Stimulated activated CD4-positive, alpha-beta T cell treated with anti-CD3 and anti-CD28 coated beads, Interleukin-4, amount 100 ng/mL, for 1 hour (primary cell): Measurements from ENCODE around the gene FHOD1.

Source experiments
- DNase-seq: peaks from one replicate; pipeline ENCODE4 v3.0.0-alpha.2; 2020

The FHOD1 gene

DNA sequence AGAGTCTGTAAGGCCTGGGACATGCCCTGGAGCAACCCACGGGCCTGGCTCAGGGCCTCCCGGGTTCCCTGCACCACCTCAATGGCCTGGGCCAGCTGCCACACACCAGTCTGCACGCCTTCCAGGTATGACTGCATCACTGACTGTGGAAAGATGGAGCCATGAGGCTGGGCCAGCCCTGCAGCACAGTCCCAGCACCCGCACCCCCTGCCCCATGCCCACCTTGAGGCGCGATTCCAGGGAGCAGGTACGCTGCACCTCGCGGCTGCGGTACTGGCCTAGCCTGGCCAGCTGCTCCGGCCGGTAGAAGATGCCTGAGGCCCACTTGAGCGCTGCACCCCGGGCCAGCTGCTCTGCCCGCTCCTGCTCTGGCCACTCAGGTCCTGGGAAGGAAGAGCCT is 58.5 kb downstream of the FHOD1 start:
- DNase-seq: no peak

DNA sequence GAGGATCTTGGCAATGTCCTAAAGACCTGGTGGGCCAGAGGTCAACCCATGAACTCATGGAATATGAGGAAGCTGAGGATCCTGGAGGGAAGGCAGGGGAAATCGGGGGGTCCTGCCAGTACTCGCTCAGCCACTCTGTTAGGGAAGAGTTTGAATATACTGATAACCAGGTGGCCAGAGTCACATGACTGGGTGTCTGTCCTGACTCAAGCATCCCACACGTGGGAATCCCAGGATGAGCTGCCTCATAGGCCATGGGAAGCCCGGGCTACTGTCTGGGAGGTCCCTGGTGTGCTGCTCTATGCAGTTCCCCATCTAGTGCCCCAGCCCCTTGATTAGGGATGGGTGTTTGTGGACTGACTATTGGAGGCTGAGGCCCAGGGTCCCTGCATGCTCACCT is 59.0 kb downstream of the FHOD1 start:
- DNase-seq: no peak

DNA sequence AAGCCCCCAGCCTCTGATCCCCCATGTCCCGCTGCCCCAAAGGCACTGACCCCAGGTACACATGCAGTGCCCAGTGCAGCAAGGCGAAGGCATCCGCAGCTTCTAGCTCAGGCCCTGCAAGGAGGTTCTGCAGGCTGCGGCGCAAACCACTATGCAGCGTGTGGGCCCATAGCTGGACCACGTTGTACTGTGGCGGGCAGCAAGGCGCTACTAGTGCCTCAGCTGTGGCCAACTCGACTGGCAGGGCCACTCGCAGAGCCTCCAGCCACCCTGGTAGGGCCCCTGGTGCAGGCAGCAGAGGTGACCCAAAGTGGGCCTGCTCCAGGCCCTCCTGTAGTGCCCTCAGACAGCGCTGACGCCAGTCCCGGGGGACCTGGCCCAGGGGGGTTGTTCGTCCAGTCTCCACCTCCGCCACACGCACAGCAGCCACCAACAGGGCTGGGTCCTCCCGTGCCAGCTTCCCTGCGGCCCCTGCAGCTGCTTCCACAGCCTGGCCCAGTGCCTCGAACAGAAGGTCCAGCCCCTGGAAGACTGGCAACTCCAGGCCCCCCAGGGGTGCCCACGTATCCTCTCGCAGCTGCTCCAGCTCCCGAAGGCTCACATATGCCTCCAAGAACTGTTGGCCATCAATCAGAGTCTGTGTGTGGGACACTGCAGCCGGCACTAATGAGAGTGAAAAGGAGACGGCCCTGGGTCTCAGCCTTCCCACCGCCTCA is 59.9 kb downstream of the FHOD1 start:
- no peak for DNase-seq

DNA sequence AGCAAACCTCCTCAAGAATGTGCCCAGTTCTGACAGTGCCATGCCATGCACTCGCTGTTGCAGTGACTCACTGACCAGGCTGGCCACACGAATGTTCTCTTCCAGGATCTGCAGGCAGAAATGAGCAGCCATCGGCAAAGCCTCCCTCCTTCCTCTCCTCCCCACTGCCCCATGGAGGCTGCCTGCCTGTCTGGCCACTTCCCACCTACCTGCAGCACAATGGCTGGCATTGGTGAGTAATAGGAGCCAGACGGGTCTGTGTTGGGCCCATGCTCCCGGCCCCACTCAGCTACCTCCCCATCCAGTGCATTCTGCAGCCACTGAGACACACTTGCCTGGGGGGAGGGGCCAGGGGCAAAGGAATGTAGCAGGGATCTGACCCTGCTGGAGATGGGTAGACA is 60.7 kb downstream of the FHOD1 start:
- DNase-seq: no peak

DNA sequence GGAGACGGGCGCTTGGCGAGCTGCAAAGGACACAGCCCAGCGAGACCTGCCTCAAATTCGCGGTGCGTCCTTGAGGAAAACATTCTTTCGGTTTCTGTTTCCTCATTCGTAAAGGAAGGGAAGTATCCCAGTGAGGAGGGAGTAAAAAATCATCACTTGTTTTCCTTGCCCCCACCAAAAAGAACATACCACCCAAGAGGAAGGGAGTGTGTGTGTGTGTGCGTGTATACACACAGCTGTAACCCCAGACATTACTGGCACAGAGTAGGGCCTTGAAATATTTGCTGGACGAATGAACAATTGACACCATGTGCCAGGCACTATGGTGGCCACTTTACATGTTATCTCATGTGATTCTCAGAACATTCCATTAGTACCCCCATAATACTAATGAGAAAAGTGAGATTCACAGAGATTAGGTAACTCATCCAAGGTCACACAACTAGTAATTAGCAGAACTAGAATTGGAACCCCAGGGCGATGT is 61.6 kb downstream of the FHOD1 start:
- no peak for DNase-seq

DNA sequence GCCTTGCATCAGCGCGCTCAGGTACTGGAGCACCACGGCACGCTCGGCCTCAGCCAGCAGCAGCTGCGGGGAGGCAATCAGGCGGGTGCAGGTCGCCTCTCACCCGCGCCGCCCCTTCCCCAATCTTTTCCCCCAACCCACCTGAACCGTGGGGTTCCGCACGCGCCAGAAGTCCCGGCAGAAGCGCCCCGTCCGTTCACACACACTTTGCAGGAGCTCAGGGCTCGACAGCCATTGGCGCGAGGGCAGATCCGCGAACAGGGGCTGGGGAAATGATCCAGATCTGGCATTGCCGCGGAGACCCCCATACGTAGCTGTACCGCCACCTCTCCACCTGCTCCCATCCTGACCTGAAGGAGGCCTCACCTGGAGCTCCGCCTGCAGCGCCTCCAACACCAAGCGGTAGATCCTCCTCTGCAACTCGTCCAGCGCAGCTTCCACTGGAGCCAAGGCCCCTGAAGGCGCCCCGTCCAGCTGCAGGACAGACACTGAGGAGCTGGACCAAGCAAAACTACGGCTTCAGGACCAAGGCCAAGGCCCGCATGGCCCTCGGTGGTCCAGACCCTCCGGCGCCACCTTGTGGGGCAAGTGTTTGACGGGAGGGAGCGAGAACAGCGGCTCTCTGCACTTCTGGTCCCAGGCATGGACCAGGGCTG is 62.2 kb downstream of the FHOD1 start:
- DNase-seq: peak; percentile 87

DNA sequence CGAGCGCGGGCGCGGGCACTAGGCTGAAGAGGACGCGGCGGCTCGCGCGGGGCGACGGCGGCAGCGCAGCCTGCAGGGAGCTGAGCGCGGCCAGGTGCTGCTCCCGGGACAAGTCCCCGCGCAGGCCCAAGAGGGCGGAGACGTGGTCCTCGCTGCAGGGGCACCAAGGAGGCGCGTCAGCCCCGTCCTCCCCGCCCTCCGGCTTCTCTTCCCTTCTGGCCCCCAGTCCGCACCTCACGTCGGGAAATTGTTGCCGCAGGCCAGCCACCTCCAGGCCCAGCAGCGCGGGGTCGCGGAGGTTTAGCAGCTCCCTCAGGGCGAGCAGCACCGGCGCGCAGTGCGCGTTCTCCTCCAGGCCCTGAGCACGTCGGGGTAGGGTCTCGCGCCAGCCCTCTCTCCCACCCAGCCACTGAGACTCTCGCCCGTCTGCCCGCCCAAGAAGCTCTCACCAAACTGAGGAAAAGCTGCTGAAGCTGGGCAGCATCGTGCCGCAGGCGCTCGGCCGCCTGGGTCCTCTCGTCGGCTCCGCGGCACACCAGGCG is 62.8 kb downstream of the FHOD1 start:
- no peak for DNase-seq

DNA sequence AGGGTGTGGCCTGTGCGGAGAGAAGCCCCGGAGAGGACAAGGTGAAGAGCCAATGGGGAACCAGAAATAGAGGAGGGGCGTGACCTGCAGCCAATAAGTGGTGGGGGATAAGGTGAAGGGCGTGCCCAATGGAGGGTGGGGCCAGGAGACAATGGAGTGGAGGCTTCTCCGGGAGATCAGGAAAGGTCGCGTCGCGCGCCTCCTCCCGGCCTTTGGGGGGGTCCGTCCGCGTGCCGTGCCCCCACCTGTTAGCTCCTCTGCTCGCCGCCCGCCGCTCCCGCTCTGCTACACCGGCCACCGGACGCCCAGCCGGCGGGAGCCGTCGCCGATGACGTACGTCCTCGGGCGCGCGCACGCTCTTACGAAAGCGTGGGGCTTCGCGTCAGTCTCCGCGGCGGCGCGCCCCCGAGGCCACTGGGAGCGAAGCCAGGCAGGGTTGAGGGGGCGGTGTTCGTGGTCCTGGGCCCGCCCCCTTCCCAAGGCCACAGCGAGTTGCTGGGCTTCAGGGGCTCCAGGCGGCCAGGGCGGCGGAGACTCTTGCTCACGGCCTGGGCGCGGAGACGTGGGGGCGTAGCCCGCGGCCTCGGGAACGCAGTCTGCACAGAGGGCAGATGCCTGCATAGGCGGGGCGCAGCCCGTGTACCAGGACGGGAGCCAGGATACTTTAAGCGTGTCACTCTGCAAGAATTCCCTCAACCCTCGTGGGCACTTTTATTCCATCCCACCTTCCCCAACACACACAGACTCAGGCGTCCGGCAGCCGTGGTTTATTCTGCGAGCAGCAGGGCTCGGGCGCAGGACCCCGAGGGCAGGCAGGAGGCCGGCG is 63.4 kb downstream of the FHOD1 start, which contains the start of gene MATCAP1:
TSS of gene MATCAP1 (minus strand) at position 337 of the 826 bp plus-strand sequence. CDS start 3,353 bp downstream, outside the sequence.
- DNase-seq: peak; percentile 90

DNA sequence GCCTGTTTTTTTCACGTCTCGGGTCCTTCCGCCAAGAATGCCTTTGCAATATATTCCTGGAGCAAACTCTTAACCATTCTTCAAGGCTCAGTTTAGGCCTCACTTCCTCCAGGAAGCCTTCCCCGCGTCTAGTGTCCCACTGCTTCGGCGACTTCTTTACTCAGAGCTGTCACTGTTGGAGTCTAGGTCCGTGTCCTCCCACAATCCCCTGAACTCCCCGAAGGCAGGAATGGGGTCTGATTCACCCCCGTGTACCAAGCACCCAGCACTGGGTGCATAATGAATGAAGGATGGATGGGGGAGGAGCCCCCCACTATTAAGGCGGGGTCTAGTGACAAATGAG is 64.0 kb downstream of the FHOD1 start:
- no peak for DNase-seq

DNA sequence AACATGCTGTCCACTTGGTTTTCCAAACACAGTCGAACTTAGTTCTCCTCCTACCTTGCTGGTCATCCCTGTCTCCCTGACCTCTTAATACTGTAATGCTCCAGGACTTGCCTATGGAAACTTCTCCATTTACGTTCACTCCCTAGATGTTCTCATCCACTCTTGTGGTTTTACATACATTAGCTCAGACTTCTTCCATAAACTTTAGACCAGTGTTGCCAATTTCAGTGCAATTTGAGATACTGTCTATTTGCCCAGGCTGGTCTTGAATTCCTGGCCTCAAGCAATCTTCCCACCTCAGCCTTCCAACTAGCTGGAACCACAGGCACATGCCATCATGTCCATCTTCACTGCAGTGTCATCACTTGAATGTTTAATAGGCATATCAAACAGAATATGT is 65.0 kb downstream of the FHOD1 start:
- no peak for DNase-seq

DNA sequence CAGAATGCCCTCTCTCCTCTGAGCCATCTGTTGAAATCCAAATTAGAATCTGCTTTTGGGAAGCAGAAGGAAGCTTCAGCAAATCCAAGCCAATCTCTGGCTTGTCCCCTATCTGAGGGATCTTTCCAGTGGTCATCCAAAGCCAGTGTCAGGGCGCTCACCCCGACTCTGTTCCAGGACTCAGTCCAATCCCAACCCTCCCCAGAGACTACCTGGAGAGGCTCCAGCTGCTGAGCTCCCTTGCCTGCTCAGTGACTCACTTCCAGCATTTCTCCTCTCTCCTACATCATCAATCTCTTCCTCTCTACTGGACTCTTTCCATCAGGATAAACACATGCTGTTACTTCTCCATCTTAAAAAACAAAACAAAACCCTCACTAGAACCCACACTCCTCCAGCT is 65.9 kb downstream of the FHOD1 start:
- no peak for DNase-seq

DNA sequence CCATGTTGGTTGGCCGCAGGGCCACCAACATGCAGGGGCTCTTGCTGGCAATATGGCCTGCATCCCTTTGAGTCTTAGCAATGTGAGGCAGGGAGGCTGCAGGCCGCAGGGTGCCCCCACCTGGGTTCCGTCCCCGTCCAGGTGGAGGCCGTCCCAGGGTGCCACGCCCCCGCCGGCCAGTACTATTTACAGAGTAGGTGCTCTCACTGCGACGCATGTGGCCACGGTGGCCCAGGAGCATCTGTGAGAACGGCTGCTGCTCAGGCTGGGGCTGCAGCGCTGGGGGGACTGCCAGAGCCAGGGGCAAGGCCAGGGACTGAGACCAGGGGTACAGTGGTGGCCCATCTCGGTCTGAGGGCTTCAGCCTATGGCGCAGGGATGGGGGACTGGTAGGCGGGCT is 67.1 kb downstream of the FHOD1 start:
- no peak for DNase-seq

DNA sequence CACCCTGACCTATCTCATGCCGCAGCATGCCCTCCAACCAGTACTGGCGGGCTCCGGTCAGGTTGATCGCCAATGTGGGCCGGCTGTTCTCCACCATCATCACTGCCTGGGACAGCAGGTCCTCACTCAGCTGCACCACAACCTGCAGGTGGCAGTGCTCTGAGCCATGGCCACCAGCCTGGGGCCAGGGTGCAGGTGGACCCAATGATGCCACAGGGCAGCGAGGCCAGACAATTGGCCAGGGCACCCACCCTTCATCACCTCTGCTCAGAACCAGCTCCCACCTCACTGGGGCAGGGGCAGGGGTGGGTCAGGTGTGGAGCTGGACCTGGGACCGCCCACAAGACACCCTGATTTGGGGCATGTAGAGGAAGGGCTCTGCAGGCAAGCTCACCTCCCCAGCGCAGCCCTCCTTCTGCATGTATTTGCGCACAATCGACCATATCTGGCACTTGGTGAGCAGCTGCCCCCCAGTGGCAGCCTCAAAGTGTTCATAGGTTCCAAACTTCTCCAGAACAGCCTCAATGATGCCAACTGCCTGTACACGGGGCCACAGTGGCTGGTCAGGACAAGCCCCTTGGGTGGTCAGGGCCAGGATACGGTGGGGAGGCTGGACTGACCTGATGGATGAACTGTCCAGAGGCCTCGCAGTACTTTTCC is 67.7 kb downstream of the FHOD1 start:
- DNase-seq: no peak
